ENCODE results near the gene CDC42SE2. TPM values are rescaled to one million over a fixed set of nuclear protein-coding genes. Genes with fewer than 3 reads are reported as not detected.
A peak's percentile ranks its signal among the peaks of the same experiment; 100 is the strongest.

Gene CDC42SE2
- polyA plus RNA-seq, 1 donor from 2014 or later, result 48.2 TPM

- no peak overlapping the region for H3K27ac ChIP-seq (ENCODE audit: low read length)
Measured at GRCh38 chr5:131382407-131383395, 118.8 kb downstream of the CDC42SE2 start.

GRCh38 chr5:131384173-131384572 lies 120.3 kb downstream of the CDC42SE2 start:
- Histone ChIP-seq H2AFZ (ENCODE audit: low read depth, low read length) (no peak overlapping the region), H3K36me3 (ENCODE audit: insufficient read depth, low read length) (no peaks in the 10 kb centered on the region), H4K20me1 (ENCODE audit: insufficient read depth) (no peaks in the 10 kb centered on the region), H3F3A (ENCODE audit: insufficient read depth, low read length, poor library complexity, severe bottlenecking) (no peaks in the 10 kb centered on the region), H3K79me2 (replicated peaks; ENCODE audit: insufficient read depth, low read length) (no peaks in the 10 kb centered on the region), H3K4me2 (ENCODE audit: low read length) (no peak overlapping the region), H3K9ac (ENCODE audit: low read length) (no peak overlapping the region), H3K9me2 (ENCODE audit: insufficient read depth, low read length) (no peaks in the 10 kb centered on the region), H3K27me3 (ENCODE audit: insufficient read depth, low read depth, low read length) (no peaks in the 10 kb centered on the region), H3K4me3 (ENCODE audit: low read length) (no peak overlapping the region), H3K27ac (ENCODE audit: low read length) (no peak overlapping the region), H3K9me3 (ENCODE audit: low read length) (no peaks in the 10 kb centered on the region)
- TF ChIP-seq TAF1 (IDR thresholded peaks at IDR 0.05; ENCODE audit: low read depth) (no peak), EP300 (conservative IDR thresholded peaks at IDR 0.05; ENCODE audit: poor library complexity, severe bottlenecking) (no peak), RAD21 (conservative IDR thresholded peaks at IDR 0.05) (no peak), REST (IDR thresholded peaks at IDR 0.05; ENCODE audit: borderline replicate concordance) (no peak), MXI1 (conservative IDR thresholded peaks at IDR 0.05; ENCODE audit: poor library complexity, severe bottlenecking) (no peak), POLR2AphosphoS5 (IDR thresholded peaks at IDR 0.05) (no peak), SMC3 (conservative IDR thresholded peaks at IDR 0.05; ENCODE audit: poor library complexity) (no peak), CTCF (IDR thresholded peaks at IDR 0.05; ENCODE audit: poor library complexity, severe bottlenecking) (no peak), EZH2 (IDR thresholded peaks at IDR 0.05; ENCODE audit: borderline replicate concordance, insufficient read depth, low read length, poor library complexity, severe bottlenecking) (no peak)

More at GRCh38 chr5:131382407-131383395, 118.8 kb downstream of the CDC42SE2 start:
- Histone ChIP-seq H2AFZ (ENCODE audit: low read depth, low read length) (no peak overlapping the region), H3K27me3 (ENCODE audit: insufficient read depth, low read depth, low read length) (no peaks in the 10 kb centered on the region), H3K9me2 (ENCODE audit: insufficient read depth, low read length) (no peaks in the 10 kb centered on the region), H3F3A (ENCODE audit: insufficient read depth, low read length, poor library complexity, severe bottlenecking) (no peaks in the 10 kb centered on the region), H4K20me1 (ENCODE audit: insufficient read depth) (no peaks in the 10 kb centered on the region), H3K9me3 (ENCODE audit: low read length) (no peaks in the 10 kb centered on the region), H3K4me2 (ENCODE audit: low read length) (no peak overlapping the region), H3K79me2 (replicated peaks; ENCODE audit: insufficient read depth, low read length) (no peaks in the 10 kb centered on the region), H3K36me3 (ENCODE audit: insufficient read depth, low read length) (no peaks in the 10 kb centered on the region), H3K9ac (ENCODE audit: low read length) (no peak overlapping the region), H3K4me3 (ENCODE audit: low read length) (no peak overlapping the region)
- TF ChIP-seq POLR2AphosphoS5 (IDR thresholded peaks at IDR 0.05) (no peak), EP300 (conservative IDR thresholded peaks at IDR 0.05; ENCODE audit: poor library complexity, severe bottlenecking) (no peak), CTCF (IDR thresholded peaks at IDR 0.05; ENCODE audit: poor library complexity, severe bottlenecking) (peak; percentile 33), SMC3 (conservative IDR thresholded peaks at IDR 0.05; ENCODE audit: poor library complexity) (no peak)

Measured in neural cell (in vitro differentiated cells).